HG03432 (cell line): ENCODE data around the gene OR10G3.
A peak's percentile ranks its signal among the peaks of the same experiment; 100 is the strongest.

Source experiments
- ATAC-seq: cut with Tn5 transposase; IDR thresholded peaks from one replicate; pipeline ENCODE4 v1.9.1; 2021; ENCODE audit warnings: mild to moderate bottlenecking, moderate library complexity; ENCODE audit not compliant: unreplicated experiment

The OR10G3 gene

GRCh38 chr14:21535545-21536417 lies 44.1 kb downstream of the OR10G3 start:
- ATAC-seq: no peak

GRCh38 chr14:21534576-21534975 lies 45.3 kb downstream of the OR10G3 start:
- ATAC-seq: no peak

GRCh38 chr14:21533294-21533693 lies 46.6 kb downstream of the OR10G3 start:
- ATAC-seq: no peak

GRCh38 chr14:21529515-21529914 lies 50.4 kb downstream of the OR10G3 start:
- no peak for ATAC-seq

- ATAC-seq: no peak
Observed at GRCh38 chr14:21528381-21529348, 51.2 kb downstream of the OR10G3 start.

- no peak for ATAC-seq
Observed at GRCh38 chr14:21527318-21527679, 52.6 kb downstream of the OR10G3 start.

GRCh38 chr14:21526672-21527317 lies 53.1 kb downstream of the OR10G3 start:
- ATAC-seq: no peak

GRCh38 chr14:21525962-21526671 lies 53.8 kb downstream of the OR10G3 start, which contains the start of gene SALL2:
SALL2 (minus strand) TSS chr14:21526346; CDS start chr14:21526127, 219 bp downstream.
- ATAC-seq: peak; percentile 65

GRCh38 chr14:21525571-21525961 lies 54.3 kb downstream of the OR10G3 start:
- ATAC-seq: no peak

GRCh38 chr14:21524575-21525490 lies 55.0 kb downstream of the OR10G3 start:
- ATAC-seq: no peak

GRCh38 chr14:21523203-21523602 lies 56.7 kb downstream of the OR10G3 start:
- ATAC-seq: no peak

GRCh38 chr14:21521501-21521900 lies 58.4 kb downstream of the OR10G3 start:
- no peak for ATAC-seq

GRCh38 chr14:21520767-21521166 lies 59.1 kb downstream of the OR10G3 start:
- ATAC-seq: no peak

GRCh38 chr14:21518725-21519124 lies 61.2 kb downstream of the OR10G3 start:
- ATAC-seq: no peak
